ENCODE results near the gene TMEM183A.

- TF ChIP-seq CTCF (IDR thresholded peaks at IDR 0.05; ENCODE audit: low read length) = no peak
- TF ChIP-seq EZH2phosphoT487 (IDR thresholded peaks at IDR 0.05; ENCODE audit: low read length) = no peak
Observed at GRCh38 chr1:202989879-202990278, 17.3 kb upstream of the TMEM183A start.

All from MM.1S (cell line).